NK-92 treated with Interleukin-12 subunit alpha and Interleukin-12 subunit beta, amount 100 ng/mL, for 24 hours (cell line): ENCODE data around the gene MYO1E.

Experiments used
- DNase-seq: peaks from one replicate; lab custom pipeline; 2025; lab: John Stamatoyannopoulos, UW

The MYO1E gene

DNA sequence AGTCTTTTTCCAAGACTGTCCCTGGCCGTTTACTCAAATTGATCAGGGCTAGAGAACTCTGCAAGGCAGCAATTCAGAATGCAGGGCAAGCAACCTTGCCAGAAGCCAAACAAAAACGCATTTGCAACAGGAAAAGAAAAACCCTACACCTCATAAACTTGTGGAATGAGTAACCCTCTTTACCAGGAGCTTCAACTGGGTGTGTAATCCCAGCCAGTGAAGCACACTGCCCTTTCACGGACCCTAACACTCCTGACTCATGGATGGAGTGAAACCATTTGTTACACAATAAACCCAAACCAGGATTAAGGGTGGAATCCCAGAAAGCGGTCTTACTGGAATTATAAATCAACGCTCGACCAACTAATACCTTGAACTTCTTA is 180.8 kb downstream of the MYO1E start:
- no peak for DNase-seq

DNA sequence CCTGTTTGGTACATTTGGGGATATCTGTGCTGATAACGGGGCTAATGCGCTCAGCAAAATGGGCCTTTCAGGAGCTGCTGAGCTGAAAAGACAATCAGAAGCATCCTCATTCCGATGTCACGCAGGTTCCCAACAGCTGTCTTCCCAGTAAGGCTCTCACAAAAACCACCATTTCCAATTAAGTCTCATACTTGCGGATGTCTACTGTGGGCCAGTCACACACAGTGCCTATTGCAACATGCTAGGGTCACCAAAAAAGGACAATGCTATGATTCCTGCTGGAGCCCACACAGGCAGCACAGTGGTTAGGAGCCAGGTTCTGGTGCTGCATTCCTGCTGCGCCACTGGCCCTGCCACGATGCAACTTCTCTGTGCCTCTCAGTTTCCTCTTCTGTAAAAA is 182.4 kb downstream of the MYO1E start:
- no peak for DNase-seq

DNA sequence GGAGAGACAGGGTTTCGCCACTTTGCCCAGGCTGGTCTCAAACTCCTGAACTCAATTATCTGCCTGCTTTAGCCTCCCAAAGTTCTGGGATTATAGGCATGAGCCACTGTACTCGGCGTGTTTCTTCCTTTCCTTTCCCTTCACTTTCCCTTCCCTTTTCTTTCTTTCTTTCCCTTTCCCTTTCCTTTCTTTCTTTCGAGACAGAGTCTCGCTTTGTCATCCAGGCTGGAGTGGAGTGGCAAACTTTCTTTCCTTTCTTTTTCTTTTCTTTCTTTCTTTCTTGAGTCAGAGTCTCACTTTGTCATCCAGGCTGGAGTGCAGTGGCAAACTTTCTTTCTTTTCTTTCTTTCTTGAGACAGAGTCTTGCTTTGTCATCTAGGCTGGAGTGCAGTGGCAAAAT is 183.4 kb downstream of the MYO1E start:
- no peak for DNase-seq

DNA sequence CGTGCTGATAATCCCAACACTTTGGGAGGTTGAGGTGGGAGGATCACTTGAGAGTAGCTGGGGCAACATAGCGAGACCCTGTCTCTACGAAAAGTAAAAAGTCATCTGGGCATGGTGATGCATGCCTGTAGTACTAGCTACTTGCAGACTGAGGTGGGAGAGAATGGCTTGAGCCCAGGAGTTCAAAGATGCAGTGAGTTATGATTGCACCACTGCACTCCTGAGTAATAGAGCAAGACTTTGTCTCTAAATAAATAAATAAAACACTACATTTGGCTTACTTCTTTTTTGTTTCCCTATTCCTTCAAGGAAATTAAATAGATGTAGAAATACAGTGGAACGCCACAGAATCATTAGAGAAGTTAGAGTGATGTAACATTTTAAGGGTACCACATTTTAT is 186.2 kb downstream of the MYO1E start:
- no peak for DNase-seq

DNA sequence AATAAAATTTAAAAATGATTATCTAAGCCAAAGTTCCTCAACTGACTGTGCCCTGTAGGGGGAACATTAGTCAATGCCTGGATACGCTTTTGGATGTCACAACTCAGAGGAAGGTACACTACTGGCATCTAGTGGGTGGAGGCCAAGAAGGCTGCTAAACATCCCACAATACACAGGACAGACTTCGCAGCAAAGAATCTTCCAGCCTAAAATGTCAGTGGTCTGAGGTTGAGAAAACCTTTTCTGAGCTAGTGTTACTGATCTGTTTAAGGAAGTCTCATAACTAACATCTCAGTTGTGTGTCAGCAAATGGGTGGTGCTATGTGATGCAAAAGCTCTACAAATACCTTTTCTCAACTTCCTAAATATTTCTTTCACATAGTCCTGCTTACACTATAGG is 186.9 kb downstream of the MYO1E start:
- DNase-seq, result no peak

DNA sequence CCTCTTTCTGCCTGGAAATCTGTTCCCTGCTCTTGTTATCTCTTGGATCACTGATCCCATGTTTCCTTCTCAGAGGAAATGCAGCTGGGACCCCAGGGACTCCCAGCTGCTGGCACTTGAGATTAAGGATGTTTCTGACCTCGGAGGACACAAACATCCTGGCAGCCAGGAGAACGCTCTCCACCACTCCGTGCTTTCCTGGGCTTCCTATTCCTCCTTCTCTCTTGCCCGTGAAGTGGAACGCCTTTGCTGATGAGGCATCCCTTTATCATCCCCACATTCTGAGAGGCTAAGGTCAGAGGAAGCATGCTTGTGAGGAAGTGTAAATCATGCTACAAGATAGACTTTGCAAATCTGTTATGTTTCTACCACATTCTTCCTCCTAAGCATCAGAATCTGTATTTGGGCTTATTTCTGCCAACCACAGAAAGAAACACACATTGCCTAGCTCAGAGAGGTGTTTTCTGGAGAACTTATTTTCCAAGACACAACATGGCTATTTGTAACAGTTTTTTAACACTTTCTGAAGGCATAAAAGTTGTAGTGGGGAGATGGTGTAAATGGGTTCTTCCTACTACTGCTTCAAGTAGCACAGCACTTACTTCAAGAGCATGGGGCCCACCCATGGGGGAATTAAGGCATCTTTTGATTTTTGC is 191.6 kb downstream of the MYO1E start:
- no peak for DNase-seq

DNA sequence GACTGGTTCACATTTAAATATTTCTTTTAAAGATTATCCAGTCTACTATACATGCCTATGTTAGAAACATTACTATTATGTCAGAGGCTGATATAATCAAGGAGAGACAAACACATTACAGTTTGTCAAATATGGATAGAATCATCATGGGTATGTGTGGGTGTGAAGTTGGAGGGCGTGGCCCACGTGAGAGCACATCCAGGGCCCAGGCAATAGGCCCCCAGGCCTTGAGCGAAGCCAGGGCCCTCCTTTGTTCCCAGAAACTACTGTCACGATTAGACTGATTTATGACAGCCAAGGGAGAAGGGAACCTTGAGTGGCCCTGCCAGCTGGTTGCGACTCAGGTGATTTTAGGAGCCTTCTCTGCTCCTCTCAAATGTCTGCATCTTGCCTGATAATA is 193.0 kb downstream of the MYO1E start:
- DNase-seq, result no peak

DNA sequence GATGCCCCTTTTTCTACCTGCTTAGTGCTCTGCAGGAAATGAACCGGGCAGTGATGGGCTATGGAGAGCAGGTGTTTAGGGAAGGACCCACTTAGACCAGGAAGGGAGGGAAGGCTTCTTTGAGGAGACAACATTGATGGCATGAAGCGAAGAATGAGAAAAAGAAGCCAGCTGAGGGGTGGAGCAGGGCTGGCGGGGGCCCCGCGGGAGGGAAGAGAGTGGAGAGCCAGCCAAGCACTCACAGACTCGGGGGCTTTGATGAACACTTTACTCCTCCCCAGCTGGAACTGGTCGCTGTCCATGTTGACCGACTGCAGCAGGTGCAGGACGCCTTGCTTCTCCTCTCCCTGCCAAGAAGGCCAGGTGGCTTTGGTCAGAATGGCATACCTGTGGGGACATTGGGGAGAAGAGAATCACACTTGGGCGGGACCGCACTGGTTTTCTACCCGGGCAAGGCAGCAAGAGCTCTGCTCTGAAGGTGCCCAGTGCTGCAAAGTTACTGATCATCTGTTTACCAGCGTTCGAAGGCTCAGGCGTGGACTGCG is 194.4 kb downstream of the MYO1E start:
- DNase-seq, result no peak

DNA sequence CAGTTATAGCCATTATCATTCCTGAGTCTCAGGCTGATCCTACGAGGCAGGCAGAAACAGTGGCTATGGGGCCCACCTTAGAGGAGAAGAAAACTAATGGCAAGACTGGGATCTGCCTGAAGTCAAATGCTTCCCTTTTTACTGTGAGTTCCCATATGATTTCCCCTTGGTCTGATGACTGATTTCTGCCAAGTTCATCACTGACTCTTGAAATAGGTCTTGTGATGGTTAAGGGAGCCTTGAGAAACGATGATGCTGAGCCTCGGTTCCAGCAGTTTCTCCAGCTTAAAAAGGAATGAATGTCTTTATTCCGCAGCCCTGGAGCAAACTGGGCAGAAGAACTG is 195.4 kb downstream of the MYO1E start:
- DNase-seq, result no peak

DNA sequence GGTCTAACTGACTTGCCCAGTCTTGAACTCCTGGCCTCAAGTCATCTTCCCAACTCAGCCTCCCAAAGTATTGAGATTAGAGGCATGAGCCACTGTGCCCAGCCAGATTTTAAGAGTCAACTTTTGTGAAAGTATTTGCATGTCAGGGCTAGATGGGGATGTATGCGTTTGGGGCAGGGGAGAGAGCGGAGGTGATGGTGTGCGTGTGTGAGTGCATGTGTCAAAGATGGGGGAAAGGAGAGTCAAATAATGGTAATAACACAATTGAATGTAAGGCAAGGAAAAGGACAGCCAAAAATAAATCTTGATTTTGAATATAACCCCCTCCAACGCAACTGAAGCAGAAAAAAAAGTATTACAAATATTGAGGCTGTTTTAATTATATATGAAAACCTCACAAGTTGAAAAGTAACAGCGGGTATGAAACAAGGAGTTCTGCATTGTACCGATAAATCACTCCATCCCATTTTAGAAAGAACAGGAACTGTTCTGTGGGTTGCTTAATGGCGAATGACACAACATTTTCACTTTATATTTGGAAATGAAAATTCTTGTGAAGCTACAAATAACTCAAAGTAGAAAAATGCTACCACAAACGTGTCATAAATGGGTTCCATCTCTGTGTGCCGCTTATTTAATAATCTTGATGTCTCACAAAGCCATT is 195.9 kb downstream of the MYO1E start:
- no peak for DNase-seq

DNA sequence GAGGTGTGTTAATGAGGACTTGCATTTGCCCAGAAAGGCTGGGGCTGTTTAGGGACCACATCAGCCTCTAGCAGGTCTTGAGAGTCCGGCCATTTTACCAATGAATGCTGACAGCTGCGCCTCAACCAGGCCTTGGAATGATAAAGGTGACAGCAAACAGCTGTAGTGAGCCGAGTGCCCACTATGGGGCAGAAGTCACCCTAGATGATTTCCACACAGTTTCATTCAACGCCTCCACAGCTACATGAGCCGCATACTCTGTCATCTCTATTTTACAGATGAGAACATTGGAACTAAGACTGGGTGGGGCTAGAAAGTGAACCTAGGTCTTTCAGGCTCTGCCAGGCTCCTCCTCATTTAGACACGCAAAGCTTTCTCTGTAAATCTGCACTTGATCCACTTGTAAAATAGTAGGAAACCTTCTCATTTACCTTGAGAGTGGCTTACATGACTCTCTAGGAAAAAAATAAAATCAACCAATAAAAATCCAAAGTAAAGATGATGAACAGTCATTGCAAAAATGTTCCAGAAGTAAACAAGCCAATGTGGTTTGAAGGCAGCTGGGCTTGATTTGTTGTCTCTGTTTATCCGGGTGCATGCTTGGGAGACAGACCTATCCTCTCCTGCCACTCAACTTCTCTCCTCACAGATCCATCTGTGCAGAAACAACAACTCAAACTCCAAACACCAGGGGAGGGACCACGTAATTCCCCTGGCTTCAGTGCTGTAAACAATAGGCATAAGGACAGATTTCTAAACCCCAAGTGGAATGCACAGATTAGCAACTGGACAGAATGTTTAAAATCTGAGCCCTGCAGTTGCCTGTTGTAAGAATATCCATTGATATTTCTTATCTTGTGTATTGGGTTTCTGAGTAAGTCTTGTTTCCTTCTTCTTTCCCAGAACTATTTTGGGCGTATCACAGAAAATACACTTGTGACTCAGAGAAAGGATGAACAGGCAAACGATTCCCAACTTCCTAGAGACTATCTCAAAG is 197.5 kb downstream of the MYO1E start:
- peak; percentile 42 for DNase-seq

DNA sequence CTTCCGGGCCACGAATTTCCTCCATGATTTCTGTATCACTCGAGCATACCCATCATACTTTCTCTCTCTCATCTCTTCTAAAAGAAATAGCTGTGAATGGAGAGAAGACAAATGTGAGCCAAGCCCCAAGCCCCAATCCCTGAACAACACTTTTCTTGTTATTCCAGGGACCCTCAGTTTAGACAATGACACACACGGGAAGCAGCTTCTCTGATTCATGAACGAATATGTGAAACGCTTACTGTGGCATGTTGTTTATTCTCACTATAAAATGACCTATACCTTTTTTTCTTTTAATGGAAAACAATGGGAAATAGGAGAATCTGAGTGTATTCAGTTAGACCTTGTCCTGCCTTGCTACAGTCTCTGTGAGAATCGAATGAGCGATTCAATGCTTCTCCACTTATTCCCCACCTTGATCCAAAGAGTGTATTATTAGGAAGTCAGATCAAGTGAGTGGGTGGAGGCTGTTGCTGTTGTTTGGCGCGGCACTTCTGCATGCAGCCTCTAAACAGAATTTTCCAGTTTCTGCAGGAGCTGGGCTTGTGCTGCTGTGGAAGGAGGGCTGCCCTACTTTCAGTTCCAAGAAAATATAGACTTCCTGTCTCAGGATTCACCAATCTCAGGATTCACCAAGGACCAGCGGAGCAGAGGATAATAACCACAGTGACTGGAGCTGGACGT is 198.4 kb downstream of the MYO1E start:
- no peak for DNase-seq

DNA sequence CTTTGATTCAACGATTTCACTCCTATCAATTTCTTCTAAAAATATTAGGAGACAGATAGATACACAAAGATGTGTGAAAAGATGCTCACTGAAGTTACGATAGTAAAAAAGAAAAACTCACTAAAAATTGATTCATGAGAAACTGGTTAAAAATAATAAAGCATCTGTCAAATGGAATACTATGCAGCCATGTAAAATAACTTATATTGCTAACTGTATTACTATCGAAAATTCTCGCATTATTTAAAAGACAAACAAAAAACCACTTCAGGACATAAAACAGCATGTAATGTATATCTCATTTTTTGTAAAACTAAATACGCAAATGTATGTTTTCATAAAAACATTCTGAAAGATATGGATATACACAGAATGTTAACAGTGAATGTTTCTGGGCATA is 199.5 kb downstream of the MYO1E start:
- DNase-seq, result no peak

DNA sequence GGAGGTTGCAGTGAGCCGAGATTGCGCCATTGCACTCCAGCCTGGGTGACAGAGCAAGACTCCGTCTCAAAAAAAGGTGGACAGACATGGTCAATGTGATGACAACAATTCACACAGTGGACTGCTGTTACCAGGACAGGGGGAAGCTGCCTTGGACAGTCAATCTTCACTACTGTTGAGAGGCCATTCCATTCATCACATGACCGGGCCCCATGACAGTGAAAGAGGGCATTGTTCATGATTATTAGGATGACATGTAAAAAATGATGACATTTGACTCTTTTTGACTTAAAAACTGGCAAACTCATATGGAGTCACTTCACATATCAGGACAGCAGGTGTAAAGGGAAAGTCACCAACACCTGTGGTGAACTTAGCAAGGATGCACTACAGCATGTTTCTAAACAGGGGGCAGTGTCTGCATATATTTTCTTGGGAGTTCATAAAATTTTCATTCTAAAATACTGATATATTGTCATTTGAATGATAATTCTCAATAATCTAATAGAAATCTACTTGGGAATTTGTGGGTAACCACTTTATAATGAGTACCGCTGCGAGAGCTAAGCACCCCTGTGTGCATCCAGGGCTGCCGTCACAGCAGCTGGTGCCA is 200.3 kb downstream of the MYO1E start:
- no peak for DNase-seq

DNA sequence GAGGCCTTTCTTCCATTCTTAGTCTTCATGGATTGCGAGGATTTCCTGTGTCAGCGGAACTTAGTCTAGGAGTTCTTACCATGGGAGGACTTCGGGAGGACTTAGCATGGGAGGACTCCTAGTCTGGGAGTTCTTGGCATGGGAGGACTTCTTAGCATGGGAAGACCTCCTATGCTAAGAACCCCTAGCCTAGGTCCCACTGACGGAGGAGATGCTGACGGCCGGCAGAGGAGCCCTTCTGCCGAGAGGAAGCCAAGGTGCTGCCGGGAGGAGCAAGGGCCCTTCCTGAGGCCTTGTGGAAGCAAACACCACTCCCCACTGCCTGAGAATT is 201.6 kb downstream of the MYO1E start:
- DNase-seq, result no peak

DNA sequence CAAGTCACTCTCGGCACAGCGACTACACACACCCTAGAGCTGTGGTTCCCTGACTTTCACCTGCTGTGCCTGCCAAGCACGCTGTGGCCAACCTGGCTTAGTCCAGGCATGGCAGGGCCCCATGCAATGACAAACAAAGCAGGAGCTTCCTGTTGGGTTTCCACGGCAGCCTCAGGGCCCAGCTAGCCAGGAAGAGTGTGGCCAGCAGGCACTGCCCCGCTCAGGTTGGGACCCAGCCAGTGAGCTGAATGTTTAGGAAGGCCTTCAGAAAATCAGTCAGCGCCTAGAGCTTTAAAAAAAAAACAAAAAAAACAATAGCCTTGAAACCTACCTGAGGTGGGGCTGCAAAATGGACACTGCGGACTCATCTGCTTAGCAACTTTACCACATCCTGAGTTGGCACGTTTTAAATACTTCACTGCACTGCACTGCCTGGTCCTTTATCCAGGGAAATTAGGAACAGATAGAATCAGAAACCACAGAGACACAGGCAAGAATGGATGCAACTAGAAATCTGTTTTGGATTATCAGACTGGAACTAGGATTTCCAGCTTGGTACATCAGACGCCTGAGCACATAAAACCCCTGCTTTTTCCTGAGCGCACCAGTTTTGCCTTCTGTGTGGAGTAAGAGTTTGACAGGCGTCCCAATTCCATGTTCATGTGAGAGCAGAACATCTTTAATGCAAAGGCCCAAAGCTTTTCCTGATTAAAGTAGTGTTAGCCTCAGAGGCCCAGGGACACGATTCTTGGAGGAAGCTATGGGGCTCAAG is 202.2 kb downstream of the MYO1E start:
- peak; percentile 19 for DNase-seq

DNA sequence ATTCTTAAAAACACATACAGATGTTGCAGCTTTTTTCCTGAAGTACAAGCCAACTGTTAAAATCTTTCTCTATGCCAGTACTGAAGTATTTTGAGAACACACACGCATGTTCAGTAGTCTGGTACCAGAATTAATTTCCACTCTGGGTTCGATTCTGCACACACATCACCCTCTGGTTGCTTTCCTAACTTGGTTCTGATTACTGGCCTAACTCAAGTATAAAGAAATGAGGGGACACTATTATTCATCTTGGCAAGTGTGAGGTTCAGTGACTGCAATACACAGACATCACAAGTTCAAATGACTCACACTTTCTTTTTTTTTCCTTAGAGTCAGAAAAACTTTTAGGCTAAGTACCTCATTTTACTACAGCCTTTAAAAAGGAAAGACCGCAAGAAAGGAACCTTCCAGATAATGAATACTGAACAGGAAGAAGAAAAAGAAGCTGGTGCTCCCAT is 203.4 kb downstream of the MYO1E start:
- no peak for DNase-seq

DNA sequence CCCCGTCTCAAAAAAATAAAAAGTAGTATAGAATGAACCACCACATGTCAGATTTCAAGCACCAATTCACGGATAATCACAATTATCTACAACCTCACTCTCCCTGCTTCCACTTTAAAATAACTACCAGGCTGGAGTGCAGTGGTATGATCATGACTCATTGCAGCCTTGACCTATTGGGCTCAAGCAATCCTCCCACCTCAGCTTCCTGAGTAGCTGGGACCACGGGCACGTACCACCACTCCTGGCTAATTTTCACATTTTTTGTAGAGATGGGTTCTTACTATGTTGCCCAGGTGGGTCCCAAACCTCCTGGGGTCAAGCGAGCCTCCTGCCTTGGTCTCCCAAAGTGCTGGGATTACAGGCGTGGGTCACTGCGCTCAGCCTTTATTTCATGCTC is 204.1 kb downstream of the MYO1E start:
- DNase-seq, result peak; percentile 31

DNA sequence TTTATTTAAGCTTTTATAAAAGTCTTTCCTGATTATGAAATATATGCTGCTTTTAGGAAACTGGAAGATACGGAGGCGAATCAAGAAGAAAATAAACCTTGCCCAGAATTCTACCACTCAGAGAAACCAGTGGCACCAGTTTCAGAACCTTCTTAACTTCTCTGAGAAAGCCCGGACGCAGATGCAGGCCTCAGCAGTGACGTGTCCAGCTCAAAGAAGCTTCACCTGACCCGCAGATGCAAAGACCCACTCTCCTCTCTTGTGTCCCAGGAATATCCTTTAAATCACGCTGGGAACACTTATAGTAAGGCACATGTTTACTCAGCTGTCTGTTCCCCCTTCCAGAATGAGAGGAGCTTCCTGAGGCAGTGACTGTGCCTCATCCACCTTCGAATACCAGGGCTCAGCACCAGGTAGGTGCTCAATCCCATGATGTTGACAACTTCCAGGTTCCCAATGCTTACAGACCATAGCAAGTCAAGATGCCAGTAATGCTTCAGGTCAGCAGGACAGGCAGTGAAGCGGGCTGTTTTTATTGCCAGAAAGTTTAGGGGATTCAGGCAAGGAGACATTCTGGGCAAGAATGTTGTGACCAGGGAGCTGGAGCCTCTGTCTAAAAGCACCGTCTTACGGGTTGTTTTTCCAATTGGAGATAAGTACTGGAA is 205.9 kb downstream of the MYO1E start:
- no peak for DNase-seq

DNA sequence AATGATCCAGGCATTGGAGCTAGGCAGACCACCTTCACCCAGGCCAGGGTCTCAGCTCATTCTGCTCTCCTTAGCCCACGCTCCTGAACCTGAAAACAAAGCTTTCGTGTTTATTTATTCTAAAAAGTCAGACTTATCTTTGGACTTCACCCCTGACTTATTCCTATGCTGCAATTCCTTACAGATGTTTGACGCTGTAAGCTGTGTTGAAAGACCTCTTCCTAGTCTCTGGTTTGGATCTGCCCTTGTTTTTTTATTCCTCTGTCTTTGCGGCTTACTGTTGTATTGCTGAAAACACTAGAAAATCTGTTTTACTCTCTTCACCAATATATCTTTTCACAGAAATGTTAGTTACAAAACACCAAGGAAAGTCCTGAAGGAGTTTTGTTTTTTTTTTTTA is 206.5 kb downstream of the MYO1E start:
- no peak for DNase-seq
